NT2/D1 (cell line): Measurements from ENCODE around the gene OR52B6.
"Not testable (repeated sequence)": the region's sequence is repeated elsewhere in the genome, so short reads cannot be mapped to it uniquely, and the experiment has no call there.

ENCODE experiments used
- DNase-seq: peaks from one replicate; pipeline ENCODE4 v3.0.0-alpha.2; 2011; ENCODE audit warnings: low read depth, low spot score
- H3K27me3 ChIP-seq: 2 replicates; pipeline ENCODE4 v1.6.0; 2011; ENCODE audit warnings: mild to moderate bottlenecking; ENCODE audit not compliant: insufficient read length, insufficient read depth
- H3K36me3 ChIP-seq: 2 replicates; pipeline ENCODE4 v1.6.1; 2011; ENCODE audit warnings: mild to moderate bottlenecking, low read length, mixed read lengths; ENCODE audit not compliant: insufficient read depth, insufficient read length
- H3K4me1 ChIP-seq: 2 replicates; pipeline ENCODE4 v1.5.1; 2011; ENCODE audit not compliant: insufficient read depth, insufficient read length
- H3K4me3 ChIP-seq: 2 replicates; pipeline ENCODE4 v1.5.1; 2011; ENCODE audit warnings: low read depth; ENCODE audit not compliant: insufficient read length
- H3K9ac ChIP-seq: 2 replicates; pipeline ENCODE4 v1.6.0; 2011; ENCODE audit warnings: low read depth; ENCODE audit not compliant: insufficient read length
- H3K9me3 ChIP-seq: 2 replicates; pipeline ENCODE4 v1.5.1; 2011; ENCODE audit warnings: mild to moderate bottlenecking, low read length; ENCODE audit not compliant: insufficient read depth
- SUZ12 ChIP-seq: IDR thresholded peaks from 2 replicates; pipeline ENCODE4 v1.6.1; 2011; ENCODE audit not compliant: insufficient read length, insufficient read depth; ENCODE audit errors: extremely low read depth
- YY1 ChIP-seq: IDR thresholded peaks from 2 replicates; pipeline ENCODE4 v1.6.1; 2011; ENCODE audit not compliant: insufficient read length, insufficient read depth
- ZNF274 ChIP-seq: IDR thresholded peaks from 2 replicates; pipeline ENCODE4 v1.6.1; 2011; ENCODE audit warnings: mild to moderate bottlenecking, low read depth, low read length

Gene OR52B6

DNA sequence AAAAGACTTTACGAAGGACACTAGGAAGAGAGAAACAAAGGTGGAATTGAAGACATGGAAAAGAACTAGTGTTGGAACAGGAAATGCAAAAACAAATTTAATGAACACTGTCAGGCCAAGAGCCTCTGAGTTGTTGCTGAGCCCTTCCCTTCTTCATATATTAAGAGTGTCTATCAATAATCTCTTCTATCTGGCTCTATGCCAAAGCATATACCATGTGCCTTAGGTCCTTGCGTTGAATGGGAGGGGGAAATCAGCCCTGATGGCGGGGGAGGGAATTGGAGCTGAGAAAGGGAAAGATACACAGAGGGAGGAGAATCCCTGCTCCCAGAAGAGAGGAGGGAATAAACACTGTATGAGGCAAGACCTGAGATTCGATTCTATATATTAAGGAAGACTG is 5.5 kb upstream of the OR52B6 start:
- Histone ChIP-seq H3K27me3 (no peaks in the 10 kb centered on the region), H3K9ac (no peak overlapping the region), H3K4me3 (no peak overlapping the region), H3K9me3 (no peaks in the 10 kb centered on the region), H3K36me3 (no peaks in the 10 kb centered on the region), H3K4me1 (no peaks in the 10 kb centered on the region)
- DNase-seq = no peak
- TF ChIP-seq SUZ12 (no peak), ZNF274 (no peak), YY1 (no peak)

DNA sequence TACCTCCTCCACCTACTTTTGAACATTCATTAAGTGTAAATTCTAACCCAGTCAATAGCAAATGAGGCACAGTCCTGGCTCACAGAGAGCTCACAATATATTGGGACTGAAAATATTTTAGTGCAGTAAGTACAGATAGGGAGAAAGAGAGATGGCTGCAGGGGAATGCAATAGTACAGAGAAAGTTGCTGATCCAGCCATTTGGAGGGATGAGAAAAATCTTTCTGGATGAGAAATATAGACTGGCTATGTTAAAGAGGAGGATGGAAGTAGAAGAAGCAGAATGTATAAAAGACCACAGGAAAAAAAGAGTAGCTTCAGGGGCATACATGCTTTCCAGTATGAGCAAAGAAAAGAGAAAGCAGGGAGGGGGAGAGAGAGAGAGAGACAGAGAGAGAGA is 3.6 kb upstream of the OR52B6 start:
- Histone ChIP-seq H3K27me3 (no peaks in the 10 kb centered on the region), H3K36me3 (no peaks in the 10 kb centered on the region), H3K9ac (no peak overlapping the region), H3K4me3 (no peak overlapping the region), H3K4me1 (no peaks in the 10 kb centered on the region), H3K9me3 (no peaks in the 10 kb centered on the region)
- TF ChIP-seq YY1 (no peak), SUZ12 (no peak), ZNF274 (no peak)
- no peak for DNase-seq

DNA sequence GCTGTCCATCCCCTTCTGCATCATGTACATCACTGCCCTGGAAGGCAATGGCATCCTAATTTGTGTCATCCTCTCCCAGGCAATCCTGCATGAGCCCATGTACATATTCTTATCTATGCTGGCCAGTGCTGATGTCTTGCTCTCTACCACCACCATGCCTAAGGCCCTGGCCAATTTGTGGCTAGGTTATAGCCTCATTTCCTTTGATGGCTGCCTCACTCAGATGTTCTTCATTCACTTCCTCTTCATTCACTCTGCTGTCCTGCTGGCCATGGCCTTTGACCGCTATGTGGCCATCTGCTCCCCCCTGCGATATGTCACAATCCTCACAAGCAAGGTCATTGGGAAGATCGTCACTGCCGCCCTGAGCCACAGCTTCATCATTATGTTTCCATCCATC is 337 bp downstream of the OR52B6 start:
- Histone ChIP-seq H3K9me3 (no peaks in the 10 kb centered on the region), H3K27me3 (no peaks in the 10 kb centered on the region), H3K36me3 (no peaks in the 10 kb centered on the region), H3K4me3 (no peak overlapping the region), H3K9ac (no peak overlapping the region), H3K4me1 (no peaks in the 10 kb centered on the region)
- TF ChIP-seq SUZ12 = no peak
- no peak for TF ChIP-seq ZNF274
- no peak for TF ChIP-seq YY1
- no peak for DNase-seq

DNA sequence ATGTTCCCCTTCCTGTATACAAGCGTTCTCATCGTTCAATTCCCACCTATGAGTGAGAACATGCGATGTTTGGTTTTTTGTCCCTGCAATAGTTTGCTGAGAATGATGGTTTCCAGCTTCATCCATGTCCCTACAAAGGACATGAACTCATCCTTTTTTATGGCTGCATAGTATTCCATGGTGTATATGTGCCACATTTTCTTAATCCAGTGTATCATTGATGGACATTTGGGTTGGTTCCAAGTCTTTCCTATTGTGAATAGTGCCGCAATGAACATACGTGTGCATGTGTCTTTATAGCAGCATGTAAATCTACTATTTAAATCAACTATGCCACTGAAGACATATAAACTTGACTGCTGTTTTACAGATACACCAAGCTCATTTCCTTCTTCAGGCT is 3.8 kb downstream of the OR52B6 start:
- DNase-seq, H3K4me1 ChIP-seq, H3K4me3 ChIP-seq, H3K9ac ChIP-seq, H3K27me3 ChIP-seq, H3K36me3 ChIP-seq, H3K9me3 ChIP-seq: not testable (repeated sequence)

DNA sequence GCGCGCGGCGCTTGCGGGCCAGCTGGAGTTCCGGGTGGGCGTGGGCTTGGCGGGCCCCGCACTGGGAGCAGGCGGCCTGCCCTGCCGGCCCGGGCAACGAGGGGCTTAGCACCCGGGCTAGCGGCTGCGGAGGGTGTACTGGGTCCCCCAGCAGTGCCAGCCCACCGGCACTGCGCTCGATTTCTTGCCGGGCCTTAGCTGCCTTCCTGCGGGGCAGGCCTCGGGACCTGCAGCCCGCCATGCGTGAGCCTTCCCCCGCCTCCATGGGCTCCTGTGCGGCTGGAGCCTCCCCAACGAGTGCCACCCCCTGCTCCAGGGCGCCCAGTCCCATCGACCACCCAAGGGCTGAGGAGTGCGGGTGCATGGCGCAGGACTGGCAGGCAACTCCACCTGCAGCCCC is 9.2 kb downstream of the OR52B6 start:
- not testable (repeated sequence) for H3K4me1 ChIP-seq, H3K9ac ChIP-seq, H3K27me3 ChIP-seq, H3K9me3 ChIP-seq, H3K4me3 ChIP-seq, H3K36me3 ChIP-seq, DNase-seq

DNA sequence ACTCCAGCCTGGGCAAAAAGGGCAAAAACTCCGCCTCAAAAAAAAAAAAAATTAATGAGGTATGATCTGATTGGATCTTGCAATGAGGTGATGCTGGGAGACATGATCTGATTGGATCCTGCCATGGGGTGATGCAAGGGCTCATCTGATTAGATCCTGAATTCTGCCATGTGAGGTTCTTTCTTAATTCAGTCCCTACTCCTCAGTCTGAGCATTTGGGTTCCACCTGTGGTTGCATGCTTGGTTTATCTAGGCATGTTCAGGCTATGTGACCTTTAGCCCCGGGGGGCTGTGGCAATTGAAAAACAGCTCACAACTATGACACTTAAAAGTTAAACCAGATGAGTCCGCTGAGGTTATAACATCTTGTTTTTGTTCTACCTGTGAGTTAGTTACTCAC is 10.9 kb downstream of the OR52B6 start:
- no peaks in the 10 kb centered on the region for H3K27me3 ChIP-seq
- TF ChIP-seq YY1 (no peak), SUZ12 (no peak), ZNF274 (no peak)
- no peaks in the 10 kb centered on the region for H3K36me3 ChIP-seq
- no peaks in the 10 kb centered on the region; the same call in 1 of the 2 replicates for H3K9me3 ChIP-seq
- no peaks in the 10 kb centered on the region for H3K4me1 ChIP-seq
- H3K4me3 ChIP-seq = no peak overlapping the region
- no peak for DNase-seq
- H3K9ac ChIP-seq = no peak overlapping the region

DNA sequence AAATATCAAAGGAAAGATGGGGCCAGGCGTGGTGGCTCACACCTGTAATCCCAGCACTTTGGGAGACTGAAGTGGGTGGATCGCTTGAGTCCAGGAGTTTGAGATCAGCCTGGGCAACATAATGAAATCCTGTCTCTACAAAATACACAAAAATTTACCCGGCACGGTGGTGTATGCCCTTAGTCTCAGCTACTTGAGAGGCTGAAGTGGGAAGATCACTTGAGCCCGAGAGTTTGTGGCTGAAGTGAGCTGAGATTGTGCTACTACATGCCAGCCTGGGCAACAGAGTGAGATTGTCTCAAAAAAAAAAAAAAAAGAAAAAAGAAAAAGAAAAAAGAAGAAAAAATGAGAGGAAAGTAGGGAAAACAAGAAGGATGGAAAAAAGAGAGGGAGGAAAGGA is 11.9 kb downstream of the OR52B6 start:
- Histone ChIP-seq H3K27me3 (no peaks in the 10 kb centered on the region), H3K36me3 (no peaks in the 10 kb centered on the region), H3K9ac (no peak overlapping the region), H3K4me3 (no peak overlapping the region), H3K4me1 (no peaks in the 10 kb centered on the region), H3K9me3 (no peaks in the 10 kb centered on the region; the same call in 1 of the 2 replicates)
- no peak for TF ChIP-seq SUZ12
- no peak for TF ChIP-seq ZNF274
- TF ChIP-seq YY1 = no peak
- no peak for DNase-seq

DNA sequence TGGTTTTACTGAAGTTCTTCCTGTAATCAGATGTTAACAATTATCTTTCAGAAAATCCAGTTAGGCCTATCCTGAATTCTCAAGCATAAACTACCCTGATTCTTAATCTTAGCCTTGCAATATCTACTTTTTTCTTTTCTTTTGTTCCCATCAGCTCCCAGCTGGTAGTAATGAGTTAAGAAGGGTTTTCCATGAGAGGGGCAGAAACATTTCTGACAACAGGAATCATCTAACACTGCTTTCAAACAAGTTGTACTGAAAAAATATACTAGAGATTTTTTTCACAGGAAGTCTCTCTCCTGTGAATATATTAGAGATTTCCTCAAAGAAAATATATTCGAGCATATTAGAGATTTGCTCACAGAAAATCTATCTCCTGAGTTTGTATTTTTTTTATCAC is 12.5 kb downstream of the OR52B6 start:
- Histone ChIP-seq H3K9me3 (no peaks in the 10 kb centered on the region; the same call in 1 of the 2 replicates), H3K27me3 (no peaks in the 10 kb centered on the region), H3K4me3 (no peak overlapping the region), H3K4me1 (peaks cover 3% of the 10 kb centered on the region), H3K36me3 (no peaks in the 10 kb centered on the region), H3K9ac (no peak overlapping the region)
- DNase-seq = no peak
- no peak for TF ChIP-seq SUZ12
- TF ChIP-seq ZNF274 = no peak
- no peak for TF ChIP-seq YY1
